IMR-90 (cell line): ENCODE results near the gene YKT6. TPM values are rescaled to one million over a fixed set of nuclear protein-coding genes. Genes with fewer than 3 reads are reported as not detected.

Experiments used
- ATAC-seq: fragments of 200-7000 bp; cut with Tn5 transposase; 2 replicates; pipeline ENCODE4 v1.9.1; 2020; ENCODE audit warnings: low read depth, mild to moderate bottlenecking, moderate library complexity
- BruUV-seq: library from RNA; stranded (reverse); fragments of 400-500 nt; replicated peaks from 2 replicates; lab custom pipeline; 2021; lab: Mats Ljungman, UMichigan
- CTCF ChIA-PET: fragments of 300-600 bp; formaldehyde crosslinking; extraction: SDS; loops from one replicate; lab custom pipeline; 2021; ENCODE audit warnings: antibody characterized with exemption; lab: Yijun Ruan, JAX
- POLR2A ChIA-PET: fragments of 300-600 bp; sonication (Branson Sonifier 250); formaldehyde crosslinking; loops from one replicate; lab custom pipeline; 2022; ENCODE audit warnings: antibody characterized with exemption; ENCODE audit not compliant: unreplicated experiment; lab: Charles Lee
- DNase-seq: peaks from one replicate; pipeline ENCODE4 v3.0.0; 2013
- H2AFZ ChIP-seq: replicated peaks from 2 replicates; pipeline ENCODE3; 2013; ENCODE audit warnings: low read length, mild to moderate bottlenecking; ENCODE audit not compliant: poor library complexity
- H2AK5ac ChIP-seq: 2 replicates; pipeline ENCODE4 v1.6.1; 2013; ENCODE audit warnings: low read depth, low read length, inconsistent platforms
- H2AK9ac ChIP-seq: replicated peaks from 2 replicates; pipeline ENCODE3; 2013; ENCODE audit warnings: mild to moderate bottlenecking, low read depth, low read length, moderate library complexity; ENCODE audit not compliant: poor library complexity
- H2BK120ac ChIP-seq: 2 replicates; pipeline ENCODE4 v1.6.1; 2013; ENCODE audit warnings: low read depth, low read length, inconsistent platforms
- H2BK15ac ChIP-seq: 3 replicates; pipeline ENCODE4 v1.6.1; 2013; ENCODE audit warnings: low read depth, low read length, inconsistent platforms
- H2BK20ac ChIP-seq: 2 replicates; pipeline ENCODE4 v1.6.1; 2013; ENCODE audit warnings: low read depth, mild to moderate bottlenecking, inconsistent platforms, low read length, moderate library complexity
- H2BK5ac ChIP-seq: 2 replicates; pipeline ENCODE4 v1.6.1; 2013; ENCODE audit warnings: mild to moderate bottlenecking, low read depth, low read length, inconsistent platforms; ENCODE audit not compliant: poor library complexity, severe bottlenecking
- H3K14ac ChIP-seq: replicated peaks from 2 replicates; pipeline ENCODE4 v1.6.1; 2013; ENCODE audit warnings: low read depth, low read length, inconsistent platforms
- H3K18ac ChIP-seq: 2 replicates; pipeline ENCODE4 v1.6.1; 2013; ENCODE audit warnings: low read depth, low read length, control low read depth
- H3K23ac ChIP-seq: 2 replicates; pipeline ENCODE4 v1.6.1; 2013; ENCODE audit warnings: low read depth, low read length, inconsistent platforms
- H3K27ac ChIP-seq: 2 replicates; pipeline ENCODE4 v1.5.1; 2013; ENCODE audit warnings: mild to moderate bottlenecking, control low read depth, low read length; ENCODE audit not compliant: insufficient read depth
- H3K27me3 ChIP-seq: 2 replicates; pipeline ENCODE4 v1.6.1; 2013; ENCODE audit warnings: low read length; ENCODE audit not compliant: control insufficient read depth, insufficient read depth
- H3K36me3 ChIP-seq: 2 replicates; pipeline ENCODE4 v1.6.1; 2013; ENCODE audit warnings: low read length, mixed read lengths; ENCODE audit not compliant: control insufficient read depth, insufficient read depth
- H3K4ac ChIP-seq: 2 replicates; pipeline ENCODE4 v1.6.1; 2013; ENCODE audit warnings: low read depth, low read length, inconsistent platforms
- H3K4me1 ChIP-seq: 2 replicates; pipeline ENCODE4 v1.6.1; 2013; ENCODE audit warnings: low read length, mixed read lengths; ENCODE audit not compliant: control insufficient read depth, insufficient read depth
- H3K4me2 ChIP-seq: 2 replicates; pipeline ENCODE4 v1.6.1; 2013; ENCODE audit warnings: low read depth, mild to moderate bottlenecking, control low read depth, low read length, moderate library complexity
- H3K4me3 ChIP-seq: 2 replicates; pipeline ENCODE4 v1.5.1; 2013; ENCODE audit warnings: low read depth, mild to moderate bottlenecking, control low read depth, low read length, moderate library complexity; ENCODE audit not compliant: insufficient read depth
- H3K56ac ChIP-seq: 2 replicates; pipeline ENCODE4 v1.6.1; 2013; ENCODE audit warnings: low read length, inconsistent platforms; ENCODE audit not compliant: insufficient read depth; ENCODE audit errors: extremely low read depth
- H3K79me1 ChIP-seq, 2 experiments: 2 replicates each; pipeline ENCODE4 v1.6.1; 2013; ENCODE audit warnings: low read length in 2 of 2, inconsistent platforms in 1 of 2, low read depth in 1 of 2
- H3K9ac ChIP-seq: 2 replicates; pipeline ENCODE4 v1.6.1; 2013; ENCODE audit warnings: low read depth, low read length, control low read depth
- H3K9me1 ChIP-seq: 2 replicates; pipeline ENCODE4 v1.6.1; 2013; ENCODE audit warnings: low read length, inconsistent platforms; ENCODE audit not compliant: insufficient read depth
- H3K9me3 ChIP-seq: 2 replicates; pipeline ENCODE4 v1.6.1; 2013; ENCODE audit warnings: low read length; ENCODE audit not compliant: control insufficient read depth, insufficient read depth
- H4K20me1 ChIP-seq: 2 replicates; pipeline ENCODE4 v1.6.1; 2013; ENCODE audit warnings: low read length, inconsistent platforms; ENCODE audit not compliant: insufficient read depth
- H4K5ac ChIP-seq: 2 replicates; pipeline ENCODE4 v1.6.1; 2013; ENCODE audit warnings: mild to moderate bottlenecking, low read depth, low read length, control low read depth
- H4K8ac ChIP-seq, 2 experiments: 2 replicates each; pipeline ENCODE4 v1.6.1; 2013; ENCODE audit warnings: low read depth in 2 of 2, low read length in 2 of 2, control low read depth in 1 of 2, inconsistent platforms in 1 of 2
- H4K91ac ChIP-seq: 2 replicates; pipeline ENCODE4 v1.6.1; 2013; ENCODE audit warnings: low read depth, low read length, inconsistent platforms; ENCODE audit not compliant: insufficient read depth
- BHLHE40 ChIP-seq: fragments of 150-350 bp; IDR thresholded peaks from 2 replicates; pipeline ENCODE4 v1.6.1; 2016; ENCODE audit warnings: mild to moderate bottlenecking, low read depth, low read length
- CEBPB ChIP-seq: IDR thresholded peaks from 2 replicates; pipeline ENCODE4 v1.6.1; 2012; ENCODE audit warnings: low read depth, low read length, improper control_type of control experiment
- CHD1 ChIP-seq: IDR thresholded peaks from 2 replicates; pipeline ENCODE4 v1.6.1; 2012; ENCODE audit warnings: low read depth, low read length, improper control_type of control experiment
- CTCF ChIP-seq: conservative IDR thresholded peaks from 2 replicates; pipeline ENCODE4 v1.5.1; 2012; ENCODE audit warnings: mild to moderate bottlenecking, low read depth, low read length, improper control_type of control experiment
- FOS ChIP-seq: fragments of 150-350 bp; IDR thresholded peaks from 2 replicates; pipeline ENCODE4 v1.6.1; 2016; ENCODE audit warnings: low read depth, low read length
- MAZ ChIP-seq: IDR thresholded peaks from 2 replicates; pipeline ENCODE4 v1.6.1; 2012; ENCODE audit warnings: low read depth, mild to moderate bottlenecking, low read length, improper control_type of control experiment, moderate library complexity, borderline replicate concordance
- MXI1 ChIP-seq: IDR thresholded peaks from 2 replicates; pipeline ENCODE4 v1.6.1; 2012; ENCODE audit warnings: low read depth, mild to moderate bottlenecking, low read length, moderate library complexity, borderline replicate concordance
- NFE2L2 ChIP-seq: fragments of 150-350 bp; IDR thresholded peaks from 2 replicates; pipeline ENCODE4 v1.6.1; 2016; ENCODE audit warnings: low read depth, mild to moderate bottlenecking, low read length
- POLR2A ChIP-seq: IDR thresholded peaks from 2 replicates; pipeline ENCODE4 v1.6.1; 2012; ENCODE audit warnings: mild to moderate bottlenecking, low read depth, low read length
- RAD21 ChIP-seq: IDR thresholded peaks from 2 replicates; pipeline ENCODE4 v1.6.1; 2012; ENCODE audit warnings: low read length, improper control_type of control experiment
- RCOR1 ChIP-seq: IDR thresholded peaks from 2 replicates; pipeline ENCODE4 v1.6.1; 2012; ENCODE audit warnings: mild to moderate bottlenecking, low read length, improper control_type of control experiment; ENCODE audit not compliant: insufficient replicate concordance
- RFX5 ChIP-seq: IDR thresholded peaks from 2 replicates; pipeline ENCODE4 v1.8.0; 2012; ENCODE audit warnings: low read depth, mild to moderate bottlenecking, low read length, moderate library complexity
- SMC3 ChIP-seq: fragments of 150-350 bp; IDR thresholded peaks from 2 replicates; pipeline ENCODE4 v1.6.1; 2016; ENCODE audit warnings: low read depth, mild to moderate bottlenecking, antibody characterized with exemption, low read length, moderate library complexity
- WGBS, 2 experiments: methylation state at CpG; one replicate each; pipeline versions ENCODE4 v1.1.5 to v1.1.7; 2013; ENCODE audit warnings: missing lambda C conversion rate in 2 of 2; ENCODE audit not compliant: insufficient read length in 1 of 2; ENCODE audit errors: extremely low coverage in 2 of 2; 5-methylcytosine and 5-hydroxymethylcytosine counted together
- dilution Hi-C: fragments of 300-500 bp; cut with HindIII; formaldehyde crosslinking; loops from one replicate; pipeline ENCODE4 v1.14.3; 2018; ENCODE audit warnings: low sequenced_read_pairs; ENCODE audit not compliant: unreplicated experiment
- in situ Hi-C: fragments of 300-500 bp; cut with MboI; formaldehyde crosslinking; loops from 3 replicates; pipeline ENCODE4 v1.14.3; 2019; ENCODE audit warnings: low sequenced_read_pairs, inconsistent platforms, mixed read lengths
- intact Hi-C: fragments of 100-400 bp; cut with micrococcal nuclease; formaldehyde crosslinking; loops from 2 replicates; pipeline ENCODE4 v1.10.0; 2022
- polyA plus RNA-seq, 3 experiments: library from polyadenylated mRNA; depleted of rRNA; stranded (reverse); fragments of >200 nt; gene quantifications; 2 replicates each; pipeline ENCODE4 v1.2.3, GENCODE V29; 2012; ENCODE audit warnings: low replicate concordance in 1 of 3
- total RNA-seq: library from RNA; depleted of rRNA; stranded (reverse); fragments of >200 nt; gene quantifications from 2 replicates; pipeline ENCODE4 v1.2.3, GENCODE V29; 2012
- TF ChIP-seq, protein P1 (sequence below): fragments of 150-350 bp; IDR thresholded peaks from 2 replicates; pipeline ENCODE4 v1.6.1; 2016; ENCODE audit warnings: low read depth, mild to moderate bottlenecking, low read length, moderate library complexity, borderline replicate concordance
- TF ChIP-seq, protein P2 (sequence below): fragments of 150-350 bp; IDR thresholded peaks from 2 replicates; pipeline ENCODE4 v1.6.1; 2017; ENCODE audit warnings: mild to moderate bottlenecking, antibody characterized with exemption, low read length, low read depth

The YKT6 gene
- total and polyA plus RNA-seq, 2 of the 4 experiments (the other 2 are of a cell fraction), result 115 to 120 TPM

DNA sequence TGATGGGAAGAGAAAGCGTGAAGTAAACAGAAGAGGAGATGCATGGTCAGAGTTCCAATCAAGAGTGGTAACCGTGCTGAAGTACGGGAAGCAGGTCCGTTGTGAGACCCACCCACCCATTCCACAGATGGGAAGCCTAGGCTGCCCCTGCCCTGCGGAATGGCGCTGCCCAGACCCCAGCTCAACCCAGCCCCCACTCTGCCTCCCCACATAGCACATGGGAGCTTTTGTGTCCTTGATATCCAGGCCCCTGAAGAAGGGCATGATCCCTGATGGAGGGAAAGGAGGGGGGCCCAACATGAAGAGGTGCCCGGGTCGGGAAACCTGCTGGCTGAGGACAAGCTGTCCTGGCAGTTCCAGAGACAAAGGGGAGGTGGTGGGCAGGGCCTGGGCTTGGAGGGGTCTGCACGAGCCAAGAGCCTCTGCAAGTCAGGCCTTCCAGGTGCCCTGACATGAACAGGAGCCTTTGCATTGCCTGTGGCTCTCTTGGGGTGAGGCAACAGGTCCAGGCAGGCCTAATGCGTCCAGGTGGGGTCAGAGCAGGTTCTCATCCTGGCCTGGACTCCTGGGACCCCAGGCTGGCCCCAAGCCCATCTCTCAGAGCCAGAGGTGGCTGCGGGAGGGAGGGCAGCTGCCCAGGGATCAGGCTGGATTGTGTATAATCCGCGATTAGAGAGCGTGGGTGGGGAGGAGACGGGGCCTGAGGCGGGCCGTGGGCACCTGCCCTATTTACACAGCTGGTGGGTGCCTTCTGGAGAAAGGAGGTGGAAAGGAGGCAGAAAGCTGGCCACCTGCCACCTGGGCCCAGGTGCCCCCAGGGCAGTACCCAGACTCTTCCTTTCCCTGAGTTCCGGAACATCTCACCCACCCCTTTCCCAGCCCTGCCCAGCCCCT is 23.5 kb downstream of the YKT6 start:
- no peak overlapping the region for H4K91ac ChIP-seq
- H3K23ac ChIP-seq, result no peak overlapping the region
- no peak overlapping the region for H3K27ac ChIP-seq
- H2AK5ac ChIP-seq, result no peak overlapping the region
- no peaks in the 10 kb centered on the region for H4K20me1 ChIP-seq
- intact Hi-C loops (no loop called here), dilution Hi-C loops (no loop called here), in situ Hi-C loops (no loop called here)
- no peak overlapping the region for H2AK9ac ChIP-seq
- no peak overlapping the region for H2AFZ ChIP-seq
- H3K27me3 ChIP-seq, result peaks cover 47% of the 10 kb centered on the region
- ChIA-PET POLR2A (no interaction called here), CTCF (no interaction called here)
- H2BK20ac ChIP-seq, result no peak overlapping the region
- DNase-seq (no peak), ATAC-seq (no peak)
- no peak overlapping the region for H2BK15ac ChIP-seq
- no peak overlapping the region for H4K5ac ChIP-seq
- no peak overlapping the region for H2BK120ac ChIP-seq
- H3K9me1 ChIP-seq, result no peaks in the 10 kb centered on the region
- H4K8ac ChIP-seq, result no peak overlapping the region
- no peaks in the 10 kb centered on the region; the same call in 1 of the 2 replicates for H3K9me3 ChIP-seq
- H3K36me3 ChIP-seq, result no peaks in the 10 kb centered on the region
- H3K4me1 ChIP-seq, result no peaks in the 10 kb centered on the region
- H3K4ac ChIP-seq, result no peak overlapping the region
- WGBS, 2 experiments, result 41 to 100% methylated on average over 1 to 3 of the region's 18 CpGs
- no peak overlapping the region for H3K4me3 ChIP-seq
- H3K9ac ChIP-seq, result no peak overlapping the region
- no TSS peak for BruUV-seq
- H3K14ac ChIP-seq, result no peak overlapping the region
- no peak overlapping the region for H3K18ac ChIP-seq
- H3K79me1 ChIP-seq, result no peaks in the 10 kb centered on the region
- no peak overlapping the region for H2BK5ac ChIP-seq
- no peak overlapping the region for H3K4me2 ChIP-seq
- no peak overlapping the region for H3K56ac ChIP-seq
- TF ChIP-seq BHLHE40, result no peak
- no peak for TF ChIP-seq CHD1
- TF ChIP-seq, protein P1, sequence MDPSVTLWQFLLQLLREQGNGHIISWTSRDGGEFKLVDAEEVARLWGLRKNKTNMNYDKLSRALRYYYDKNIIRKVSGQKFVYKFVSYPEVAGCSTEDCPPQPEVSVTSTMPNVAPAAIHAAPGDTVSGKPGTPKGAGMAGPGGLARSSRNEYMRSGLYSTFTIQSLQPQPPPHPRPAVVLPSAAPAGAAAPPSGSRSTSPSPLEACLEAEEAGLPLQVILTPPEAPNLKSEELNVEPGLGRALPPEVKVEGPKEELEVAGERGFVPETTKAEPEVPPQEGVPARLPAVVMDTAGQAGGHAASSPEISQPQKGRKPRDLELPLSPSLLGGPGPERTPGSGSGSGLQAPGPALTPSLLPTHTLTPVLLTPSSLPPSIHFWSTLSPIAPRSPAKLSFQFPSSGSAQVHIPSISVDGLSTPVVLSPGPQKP, result no peak
- TF ChIP-seq RCOR1, result no peak
- TF ChIP-seq RFX5, result no peak
- TF ChIP-seq RAD21, result no peak
- no peak for TF ChIP-seq POLR2A
- no peak for TF ChIP-seq NFE2L2
- TF ChIP-seq MXI1, result no peak
- TF ChIP-seq, protein P2, sequence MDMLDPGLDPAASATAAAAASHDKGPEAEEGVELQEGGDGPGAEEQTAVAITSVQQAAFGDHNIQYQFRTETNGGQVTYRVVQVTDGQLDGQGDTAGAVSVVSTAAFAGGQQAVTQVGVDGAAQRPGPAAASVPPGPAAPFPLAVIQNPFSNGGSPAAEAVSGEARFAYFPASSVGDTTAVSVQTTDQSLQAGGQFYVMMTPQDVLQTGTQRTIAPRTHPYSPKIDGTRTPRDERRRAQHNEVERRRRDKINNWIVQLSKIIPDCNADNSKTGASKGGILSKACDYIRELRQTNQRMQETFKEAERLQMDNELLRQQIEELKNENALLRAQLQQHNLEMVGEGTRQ, result no peak
- no peak for TF ChIP-seq MAZ
- TF ChIP-seq FOS, result no peak
- no peak for TF ChIP-seq CTCF
- no peak for TF ChIP-seq SMC3
- no peak for TF ChIP-seq CEBPB
